SKM-1 (cell line): Measurements from ENCODE around the gene SH3RF1.
"Not testable (repeated sequence)": the region's sequence is repeated elsewhere in the genome, so short reads cannot be mapped to it uniquely, and the experiment has no call there.

Source experiments
- DNase-seq: peaks from one replicate; lab custom pipeline; 2025; ENCODE audit not compliant: unreplicated experiment; lab: John Stamatoyannopoulos, UW

SH3RF1 gene

GRCh38 chr4:169270810-169271691, at the start of gene SH3RF1:
SH3RF1 (minus strand) TSS chr4:169270956; CDS start chr4:169269212, 1,744 bp downstream.
- DNase-seq = peak; percentile 60

- DNase-seq = no peak
These were observed 45.0 kb upstream of the SH3RF1 start for GRCh38 chr4:169315530-169316343.

GRCh38 chr4:169314906-169315305, 44.1 kb upstream of the SH3RF1 start:
- no peak for DNase-seq

GRCh38 chr4:169313732-169314131, 43.0 kb upstream of the SH3RF1 start:
- DNase-seq = no peak

- no peak for DNase-seq
These were observed 42.1 kb upstream of the SH3RF1 start for GRCh38 chr4:169312690-169313422.

- DNase-seq = peak; percentile 65
These were observed 41.0 kb upstream of the SH3RF1 start for GRCh38 chr4:169311643-169312365.

- DNase-seq = no peak
These were observed 38.7 kb upstream of the SH3RF1 start for GRCh38 chr4:169309326-169309967.

GRCh38 chr4:169307576-169307975, 36.8 kb upstream of the SH3RF1 start:
- no peak for DNase-seq

GRCh38 chr4:169305651-169306050, 34.9 kb upstream of the SH3RF1 start:
- no peak for DNase-seq

- no peak for DNase-seq
These were observed 34.4 kb upstream of the SH3RF1 start for GRCh38 chr4:169305173-169305572.

GRCh38 chr4:169295822-169296221, 25.1 kb upstream of the SH3RF1 start:
- peak; percentile 11 for DNase-seq

GRCh38 chr4:169293343-169294176, 22.8 kb upstream of the SH3RF1 start:
- DNase-seq = peak; percentile 92

- not testable (repeated sequence) for DNase-seq
These were observed 17.2 kb upstream of the SH3RF1 start for GRCh38 chr4:169287983-169288382.

GRCh38 chr4:169286562-169287301, 16.0 kb upstream of the SH3RF1 start:
- DNase-seq = no peak

- DNase-seq = no peak
These were observed 12.4 kb upstream of the SH3RF1 start for GRCh38 chr4:169283114-169283509.

- no peak for DNase-seq
These were observed 11.8 kb upstream of the SH3RF1 start for GRCh38 chr4:169282429-169283113.

- DNase-seq = no peak
These were observed 8.4 kb upstream of the SH3RF1 start for GRCh38 chr4:169279108-169279507.

- no peak for DNase-seq
These were observed 7.9 kb upstream of the SH3RF1 start for GRCh38 chr4:169278624-169279023.
